Articular chondrocyte of knee joint (primary cell): ENCODE data around the gene ANKRD66. TPM values are rescaled to one million over a fixed set of nuclear protein-coding genes. Genes with fewer than 3 reads are reported as not detected.

Experiments
- total RNA-seq: library from RNA; depleted of rRNA; stranded (reverse); fragments of >200 nt; gene quantifications from 2 replicates; pipeline ENCODE4 v1.2.3, GENCODE V29; 2012

Gene ANKRD66
- not detected in 2 replicates for total RNA-seq

GRCh38 chr6:46746696-46747095, at the start of gene ANKRD66:
Gene ANKRD66, plus strand, starts transcription at chr6:46746933. Its CDS starts 5,016 bp downstream, at chr6:46751949.

GRCh38 chr6:46734867-46735719, 11.6 kb upstream of the ANKRD66 start, which contains the start of gene PLA2G7:
Gene PLA2G7, minus strand, starts transcription at chr6:46735375. Its CDS starts 12,484 bp downstream, at chr6:46722891.

GRCh38 chr6:46793138-46793537, 46.4 kb downstream of the ANKRD66 start, which contains the start of gene MEP1A:
Gene MEP1A, plus strand, starts transcription at chr6:46793389. Its CDS starts 10 bp downstream, at chr6:46793399.

Other genes with a start within 250 kb of the ANKRD66 start
- gene CYP39A1, start 94.1 kb upstream of the ANKRD66 start, total RNA-seq, result 3.0 and 8.4 TPM in 2 replicates
- gene SLC25A27, start 94.0 kb upstream of the ANKRD66 start, total RNA-seq, result 15.4 and 18.9 TPM in 2 replicates
- 0.52 and 1.1 TPM in 2 replicates for gene TDRD6, start 59.0 kb upstream of the ANKRD66 start, total RNA-seq
- gene PLA2G7, start 11.6 kb upstream of the ANKRD66 start, total RNA-seq, result not detected in 2 replicates
- not detected in 2 replicates for gene MEP1A, start 46.5 kb downstream of the ANKRD66 start, total RNA-seq
- not detected in 2 replicates for gene ADGRF5, start 175.0 kb downstream of the ANKRD66 start, total RNA-seq